Smooth muscle cell (in vitro differentiated cells): ENCODE measurements around the gene SRGAP3. TPM values are rescaled to one million over a fixed set of nuclear protein-coding genes. Genes with fewer than 3 reads are reported as not detected.
"Not testable (repeated sequence)": the region's sequence is repeated elsewhere in the genome, so short reads cannot be mapped to it uniquely, and the experiment has no call there.

Experiments used
- DNase-seq: peaks from one replicate; lab custom pipeline; 2025; ENCODE audit not compliant: unreplicated experiment; lab: John Stamatoyannopoulos, UW
- H2AFZ ChIP-seq: fragments of 200-600 bp; sonication (generic); 2 replicates; pipeline ENCODE4 v1.6.0; 2016; ENCODE audit warnings: antibody characterized with exemption, low read depth, mild to moderate bottlenecking
- H3F3A ChIP-seq: fragments of 200-600 bp; sonication (generic); 2 replicates; pipeline ENCODE4 v1.6.0; 2017; ENCODE audit warnings: antibody characterized with exemption, low read depth
- H3K27ac ChIP-seq: fragments of 200-600 bp; sonication (generic); 2 replicates; pipeline ENCODE4 v1.5.1; 2016; ENCODE audit warnings: low read depth, mild to moderate bottlenecking
- H3K27me3 ChIP-seq: fragments of 200-600 bp; sonication (generic); 2 replicates; pipeline ENCODE4 v1.6.1; 2016; ENCODE audit warnings: low read depth, mild to moderate bottlenecking
- H3K36me3 ChIP-seq: fragments of 200-600 bp; sonication (generic); 2 replicates; pipeline ENCODE4 v1.5.1; 2016; ENCODE audit warnings: low read depth
- H3K4me1 ChIP-seq: fragments of 200-600 bp; sonication (generic); 2 replicates; pipeline ENCODE4 v1.5.1; 2016; ENCODE audit warnings: low read depth
- H3K4me2 ChIP-seq: fragments of 200-600 bp; sonication (generic); 2 replicates; pipeline ENCODE4 v1.6.0; 2016; ENCODE audit warnings: mild to moderate bottlenecking
- H3K4me3 ChIP-seq: fragments of 200-600 bp; sonication (generic); 2 replicates; pipeline ENCODE4 v1.5.1; 2016; ENCODE audit warnings: mild to moderate bottlenecking
- H3K79me2 ChIP-seq: fragments of 200-600 bp; sonication (generic); 2 replicates; pipeline ENCODE4 v1.6.0; 2016; ENCODE audit warnings: low read depth, mild to moderate bottlenecking
- H3K9ac ChIP-seq: fragments of 200-600 bp; sonication (generic); 2 replicates; pipeline ENCODE4 v1.6.0; 2016; ENCODE audit warnings: low read depth
- H3K9me3 ChIP-seq: fragments of 200-600 bp; sonication (generic); replicated peaks from 2 replicates; pipeline ENCODE4 v1.5.1; 2016; ENCODE audit warnings: low read depth
- H4K20me1 ChIP-seq: fragments of 200-600 bp; sonication (generic); 2 replicates; pipeline ENCODE4 v1.6.0; 2016; ENCODE audit warnings: low read depth
- CTCF ChIP-seq: fragments of 200-600 bp; sonication (generic); IDR thresholded peaks from 2 replicates; pipeline ENCODE4 v1.5.1; 2017; ENCODE audit warnings: borderline replicate concordance, mild to moderate bottlenecking, antibody characterized with exemption; ENCODE audit not compliant: insufficient read depth, poor library complexity, severe bottlenecking
- WGBS: methylation state at CpG from one replicate; pipeline ENCODE4 v1.1.7; 2016; ENCODE audit warnings: low lambda C conversion rate; 5-methylcytosine and 5-hydroxymethylcytosine counted together
- polyA plus RNA-seq: library from polyadenylated mRNA; unstranded; fragments of >200 nt; fragmentation: Nextera tagmentation; extraction: Ambion mirVana; gene quantifications from 2 replicates; pipeline ENCODE4 v1.2.1, GENCODE V29; 2016
- total RNA-seq: library from RNA; depleted of rRNA; stranded (reverse); fragments of >200 nt; gene quantifications from 2 replicates; pipeline ENCODE4 v1.2.3, GENCODE V29; 2014

The SRGAP3 gene
- total and polyA plus RNA-seq, 2 experiments from 2014 or later: 1.5 to 3.1 TPM

- TF ChIP-seq CTCF: no peak
- H3K4me1 ChIP-seq: peaks cover 18% of the 10 kb centered on the region
- H3K9ac ChIP-seq: no peak overlapping the region
- H2AFZ ChIP-seq: no peak overlapping the region
- no peaks in the 10 kb centered on the region for H3K36me3 ChIP-seq
- no peak overlapping the region for H3K4me3 ChIP-seq
- no peaks in the 10 kb centered on the region for H3K9me3 ChIP-seq
- no peaks in the 10 kb centered on the region for H3K27me3 ChIP-seq
- H4K20me1 ChIP-seq: no peaks in the 10 kb centered on the region
- DNase-seq: no peak
- no peaks in the 10 kb centered on the region for H3F3A ChIP-seq
- no peaks in the 10 kb centered on the region for H3K79me2 ChIP-seq
- H3K27ac ChIP-seq: no peak overlapping the region
- WGBS: 61% methylated on average over 3 of the region's 3 CpGs
- H3K4me2 ChIP-seq: no peak overlapping the region
Measured at GRCh38 chr3:9293076-9293475, 43.6 kb upstream of the SRGAP3 start.

GRCh38 chr3:9292516-9292915 is 43.1 kb upstream of the SRGAP3 start:
- Histone ChIP-seq H3K36me3 (no peaks in the 10 kb centered on the region), H3K9ac (no peak overlapping the region), H4K20me1 (no peaks in the 10 kb centered on the region), H3K79me2 (no peaks in the 10 kb centered on the region), H3K27ac (no peak overlapping the region), H3K27me3 (no peaks in the 10 kb centered on the region), H2AFZ (no peak overlapping the region), H3F3A (no peaks in the 10 kb centered on the region), H3K4me3 (no peak overlapping the region), H3K9me3 (no peaks in the 10 kb centered on the region), H3K4me2 (no peak overlapping the region), H3K4me1 (peaks cover 18% of the 10 kb centered on the region)
- DNase-seq: no peak
- 92% methylated on average over 2 of the region's 2 CpGs for WGBS
- no peak for TF ChIP-seq CTCF

- Histone ChIP-seq H3K4me2 (no peak overlapping the region), H3K27me3 (no peaks in the 10 kb centered on the region), H3K4me1 (peaks cover 18% of the 10 kb centered on the region), H3K27ac (no peak overlapping the region), H4K20me1 (no peaks in the 10 kb centered on the region), H3K36me3 (no peaks in the 10 kb centered on the region), H3K79me2 (no peaks in the 10 kb centered on the region), H3K9me3 (no peaks in the 10 kb centered on the region), H2AFZ (no peak overlapping the region), H3K9ac (no peak overlapping the region), H3F3A (no peaks in the 10 kb centered on the region), H3K4me3 (no peak overlapping the region)
- WGBS: 71% methylated on average over 6 of the region's 6 CpGs
- no peak for TF ChIP-seq CTCF
- DNase-seq: no peak
Measured at GRCh38 chr3:9291821-9292410, 42.5 kb upstream of the SRGAP3 start.

- Histone ChIP-seq H3K79me2 (no peaks in the 10 kb centered on the region), H3F3A (no peaks in the 10 kb centered on the region)
- 81% methylated on average over 2 of the region's 2 CpGs for WGBS
Measured at GRCh38 chr3:9290566-9290965, 41.1 kb upstream of the SRGAP3 start.

GRCh38 chr3:9281533-9281932 is 32.1 kb upstream of the SRGAP3 start:
- not testable (repeated sequence) for H2AFZ ChIP-seq, H3F3A ChIP-seq, H3K79me2 ChIP-seq, H3K27me3 ChIP-seq, H3K9ac ChIP-seq, H3K4me3 ChIP-seq, DNase-seq, H3K4me2 ChIP-seq, H3K36me3 ChIP-seq, H3K9me3 ChIP-seq, H4K20me1 ChIP-seq
- WGBS: 92% methylated on average over 8 of the region's 8 CpGs
- H3K4me1 ChIP-seq: peaks cover 13% of the 10 kb centered on the region
- H3K27ac ChIP-seq: peak overlapping the region; percentile 96

More at GRCh38 chr3:9290566-9290965, 41.1 kb upstream of the SRGAP3 start:
- TF ChIP-seq CTCF: no peak
- Histone ChIP-seq H3K4me3 (no peak overlapping the region), H3K36me3 (no peaks in the 10 kb centered on the region), H3K9me3 (no peaks in the 10 kb centered on the region), H4K20me1 (no peaks in the 10 kb centered on the region), H3K4me2 (no peak overlapping the region), H2AFZ (no peak overlapping the region), H3K4me1 (peaks cover 18% of the 10 kb centered on the region), H3K27me3 (no peaks in the 10 kb centered on the region), H3K9ac (no peak overlapping the region), H3K27ac (no peak overlapping the region)
- DNase-seq: no peak
